ENCODE measurements around the gene RFFL. TPM values are rescaled to one million over a fixed set of nuclear protein-coding genes. Genes with fewer than 3 reads are reported as not detected.

Gene RFFL
- polyA plus RNA-seq, 2 of the 4 experiments (the other 2 are of a cell fraction), result 22.7 to 35.5 TPM

DNA sequence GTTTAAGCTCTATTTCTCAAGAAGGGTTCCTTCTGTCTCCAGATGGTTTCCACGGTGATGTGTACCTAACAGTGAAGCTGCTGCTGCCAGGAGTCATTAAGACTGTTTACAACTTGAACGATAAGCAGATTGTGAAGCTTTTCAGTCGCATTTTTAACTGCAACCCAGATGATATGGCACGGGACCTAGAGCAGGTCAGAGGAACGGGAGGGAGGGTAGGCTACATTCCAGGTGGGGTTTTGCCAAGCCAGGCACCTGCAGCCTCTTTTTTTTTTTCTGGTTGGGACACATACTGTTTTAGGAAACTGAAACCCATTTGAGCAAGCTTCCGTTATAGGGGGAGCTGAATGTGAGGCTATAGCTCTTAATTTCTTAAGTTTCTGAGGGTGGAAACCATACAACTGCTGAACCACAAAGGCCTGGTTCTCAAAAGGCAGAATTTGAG is 72.6 kb downstream of the RFFL start:
- no peak overlapping the region for H3K4me3 ChIP-seq
- CTCF ChIA-PET, result interaction anchor here (0.5 to 7.1 kb wide), 11 partner anchors 8 to 568 kb away, joined by 3 to 51 read pairs (median 3); partner anchors contain the start of genes LIG3 and RAD51D
- FAIRE-seq (no peak), ATAC-seq (no peak), DNase-seq (ENCODE audit: low read depth in 1 of 2, low spot score in 1 of 2) (no peak)
- H3K4me2 ChIP-seq, result no peak overlapping the region
- H3K4me1 ChIP-seq, result no peaks in the 10 kb centered on the region
- no peak for TF ChIP-seq CHD4 (IDR thresholded peaks at IDR 0.05; ENCODE audit: borderline replicate concordance)
- no peak for TF ChIP-seq MAZ (IDR thresholded peaks at IDR 0.05; ENCODE audit: borderline replicate concordance, low read depth, low read length)
- TF ChIP-seq, protein P1, sequence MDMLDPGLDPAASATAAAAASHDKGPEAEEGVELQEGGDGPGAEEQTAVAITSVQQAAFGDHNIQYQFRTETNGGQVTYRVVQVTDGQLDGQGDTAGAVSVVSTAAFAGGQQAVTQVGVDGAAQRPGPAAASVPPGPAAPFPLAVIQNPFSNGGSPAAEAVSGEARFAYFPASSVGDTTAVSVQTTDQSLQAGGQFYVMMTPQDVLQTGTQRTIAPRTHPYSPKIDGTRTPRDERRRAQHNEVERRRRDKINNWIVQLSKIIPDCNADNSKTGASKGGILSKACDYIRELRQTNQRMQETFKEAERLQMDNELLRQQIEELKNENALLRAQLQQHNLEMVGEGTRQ (IDR thresholded peaks at IDR 0.05), result no peak
- TF ChIP-seq, protein P2, sequence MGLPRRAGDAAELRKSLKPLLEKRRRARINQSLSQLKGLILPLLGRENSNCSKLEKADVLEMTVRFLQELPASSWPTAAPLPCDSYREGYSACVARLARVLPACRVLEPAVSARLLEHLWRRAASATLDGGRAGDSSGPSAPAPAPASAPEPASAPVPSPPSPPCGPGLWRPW (IDR thresholded peaks at IDR 0.05), result no peak
- no peak for TF ChIP-seq SREBF2 (IDR thresholded peaks at IDR 0.05)
- TF ChIP-seq TFCP2L1 (CRISPR knock-in tag; IDR thresholded peaks at IDR 0.05), result no peak
- TF ChIP-seq, protein P3, sequence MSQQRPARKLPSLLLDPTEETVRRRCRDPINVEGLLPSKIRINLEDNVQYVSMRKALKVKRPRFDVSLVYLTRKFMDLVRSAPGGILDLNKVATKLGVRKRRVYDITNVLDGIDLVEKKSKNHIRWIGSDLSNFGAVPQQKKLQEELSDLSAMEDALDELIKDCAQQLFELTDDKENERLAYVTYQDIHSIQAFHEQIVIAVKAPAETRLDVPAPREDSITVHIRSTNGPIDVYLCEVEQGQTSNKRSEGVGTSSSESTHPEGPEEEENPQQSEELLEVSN (IDR thresholded peaks at IDR 0.05; ENCODE audit: borderline replicate concordance, low read depth), result no peak
- POLR2A ChIA-PET, result interaction anchor here (1.3 kb wide), 1 partner anchor 10 kb away, joined by 5 read pairs; the partner anchor contains the start of gene LIG3
- no peak overlapping the region for H3K27ac ChIP-seq
- WGBS (ENCODE audit: missing lambda C conversion rate), result 87% methylated on average over 6 of the region's 6 CpGs
- no peaks in the 10 kb centered on the region for H3K9me3 ChIP-seq

DNA sequence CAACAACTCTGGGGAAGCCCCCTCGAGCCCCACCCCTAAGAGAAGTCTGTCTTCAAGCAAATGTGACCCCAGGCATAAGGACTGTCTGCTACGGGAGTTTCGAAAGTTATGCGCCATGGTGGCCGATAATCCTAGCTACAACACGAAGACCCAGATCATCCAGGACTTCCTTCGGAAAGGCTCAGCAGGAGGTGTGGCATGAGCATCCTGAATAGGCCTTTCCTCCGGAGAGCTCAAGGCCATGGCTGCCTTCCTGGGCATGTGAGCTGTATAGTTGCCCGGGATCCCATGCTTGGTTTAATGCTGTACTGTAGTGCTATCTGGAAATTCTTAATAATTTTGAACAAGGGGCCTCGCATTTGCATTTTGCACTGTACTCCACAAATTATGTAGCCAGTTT is 74.0 kb downstream of the RFFL start:
- POLR2A ChIA-PET, result interaction anchor here (1.3 kb wide), 1 partner anchor 9 kb away, joined by 5 read pairs; the partner anchor contains the start of gene LIG3
- no peak overlapping the region for H3K4me2 ChIP-seq
- FAIRE-seq (no peak), DNase-seq (ENCODE audit: low read depth in 1 of 2, low spot score in 1 of 2) (no peak), ATAC-seq (no peak)
- H3K4me3 ChIP-seq, result no peak overlapping the region
- no peaks in the 10 kb centered on the region for H3K9me3 ChIP-seq
- CTCF ChIA-PET, result interaction anchor here (0.6 to 7.1 kb wide), 8 partner anchors 9 to 822 kb away, joined by 3 to 51 read pairs (median 3); partner anchors contain the start of gene RFFL
- TF ChIP-seq TFCP2L1 (CRISPR knock-in tag; IDR thresholded peaks at IDR 0.05) (no peak), MAZ (IDR thresholded peaks at IDR 0.05; ENCODE audit: borderline replicate concordance, low read depth, low read length) (no peak), CEBPB (IDR thresholded peaks at IDR 0.05) (no peak), ZFP36 (IDR thresholded peaks at IDR 0.05; ENCODE audit: borderline replicate concordance, partially characterized antibody) (no peak), FOSB (CRISPR knock-in tag; IDR thresholded peaks at IDR 0.05) (no peak), RAD21 (conservative IDR thresholded peaks at IDR 0.05 in 1 of 2, IDR thresholded peaks at IDR 0.05 in 1 of 2) (no peak), TP53 (CRISPR knock-in tag; IDR thresholded peaks at IDR 0.05) (no peak)
- no peaks in the 10 kb centered on the region for H3K4me1 ChIP-seq
- whole genome bisulfite sequencing (ENCODE audit: missing lambda C conversion rate), result 86% methylated on average over 10 of the region's 10 CpGs
- no peak overlapping the region for H3K27ac ChIP-seq

DNA sequence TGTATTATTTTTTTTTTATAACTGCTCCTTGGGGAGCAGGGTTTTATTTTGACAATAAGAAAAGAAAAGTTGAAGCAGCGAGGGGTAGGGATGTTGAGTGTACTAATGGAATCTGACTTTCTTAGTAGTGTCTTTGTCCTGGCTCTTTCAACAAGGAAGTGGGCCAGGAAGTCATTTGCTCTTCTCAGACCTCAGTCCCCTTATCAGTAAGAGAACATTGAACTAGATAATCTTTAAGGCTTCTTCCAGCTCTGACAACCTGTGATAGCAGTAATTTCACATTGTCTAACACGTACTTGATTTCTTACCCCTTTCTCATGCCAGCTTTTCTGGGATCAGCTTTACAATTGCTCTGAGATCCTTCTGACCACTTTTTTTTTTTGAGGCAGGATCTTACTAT is 74.9 kb downstream of the RFFL start:
- ChIA-PET POLR2A (interaction anchor here (0.7 kb wide), 1 partner anchor 94 kb away, joined by 6 read pairs; no protein-coding TSS in a partner anchor), CTCF (interaction anchor here (0.6 to 7.1 kb wide), 7 partner anchors 10 to 823 kb away, joined by 3 to 51 read pairs (median 3); no protein-coding TSS in a partner anchor)
- Histone ChIP-seq H3K27ac (no peak overlapping the region), H3K4me2 (no peak overlapping the region), H3K4me3 (no peak overlapping the region), H3K9me3 (no peaks in the 10 kb centered on the region), H3K4me1 (no peaks in the 10 kb centered on the region)
- no peak for DNase-seq (ENCODE audit: low read depth in 1 of 2, low spot score in 1 of 2)
- 95% methylated on average over 2 of the region's 2 CpGs for WGBS (ENCODE audit: missing lambda C conversion rate)
- TF ChIP-seq JUNB (IDR thresholded peaks at IDR 0.05) (no peak), RCOR1 (IDR thresholded peaks at IDR 0.05; ENCODE audit: low read depth, low read length) (no peak), KDM5A (IDR thresholded peaks at IDR 0.05) (no peak), NFE2L2 (conservative IDR thresholded peaks at IDR 0.05; ENCODE audit: low read length) (no peak), HDAC2 (IDR thresholded peaks at IDR 0.05) (no peak), KDM1A (IDR thresholded peaks at IDR 0.05; ENCODE audit: low read depth) (no peak), RFX5 (IDR thresholded peaks at IDR 0.05) (no peak), ESRRA (IDR thresholded peaks at IDR 0.05; ENCODE audit: borderline replicate concordance, low read length) (no peak), ZFP36 (IDR thresholded peaks at IDR 0.05; ENCODE audit: borderline replicate concordance, partially characterized antibody) (no peak), EHMT2 (IDR thresholded peaks at IDR 0.05; ENCODE audit: low read depth) (no peak), TFCP2L1 (CRISPR knock-in tag; IDR thresholded peaks at IDR 0.05) (no peak), RAD21 (conservative IDR thresholded peaks at IDR 0.05 in 1 of 2, IDR thresholded peaks at IDR 0.05 in 1 of 2) (no peak), RARB (CRISPR knock-in tag; IDR thresholded peaks at IDR 0.05) (no peak), BHLHE40 (IDR thresholded peaks at IDR 0.05; ENCODE audit: low read depth, low read length) (no peak), GATA3 (IDR thresholded peaks at IDR 0.05; ENCODE audit: borderline replicate concordance) (no peak), ZNF302 (CRISPR knock-in tag; IDR thresholded peaks at IDR 0.05) (no peak)
- TF ChIP-seq, protein P4, sequence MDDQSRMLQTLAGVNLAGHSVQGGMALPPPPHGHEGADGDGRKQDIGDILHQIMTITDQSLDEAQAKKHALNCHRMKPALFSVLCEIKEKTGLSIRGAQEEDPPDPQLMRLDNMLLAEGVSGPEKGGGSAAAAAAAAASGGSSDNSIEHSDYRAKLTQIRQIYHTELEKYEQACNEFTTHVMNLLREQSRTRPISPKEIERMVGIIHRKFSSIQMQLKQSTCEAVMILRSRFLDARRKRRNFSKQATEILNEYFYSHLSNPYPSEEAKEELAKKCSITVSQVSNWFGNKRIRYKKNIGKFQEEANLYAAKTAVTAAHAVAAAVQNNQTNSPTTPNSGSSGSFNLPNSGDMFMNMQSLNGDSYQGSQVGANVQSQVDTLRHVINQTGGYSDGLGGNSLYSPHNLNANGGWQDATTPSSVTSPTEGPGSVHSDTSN (IDR thresholded peaks at IDR 0.05), result no peak
- TF ChIP-seq, protein P1 (IDR thresholded peaks at IDR 0.05), result no peak
- ATAC-seq, result no peak
- FAIRE-seq, result no peak
